Mesodermal cell (in vitro differentiated cells): ENCODE measurements around the gene IRX6.

ENCODE experiments used
- H3K27ac ChIP-seq: 2 replicates; pipeline ENCODE4 v1.7.0; 2013; ENCODE audit warnings: mild to moderate bottlenecking, low read depth, low read length, moderate library complexity; ENCODE audit not compliant: severe bottlenecking
- H3K36me3 ChIP-seq: 2 replicates; pipeline ENCODE4 v1.7.1; 2013; ENCODE audit warnings: mild to moderate bottlenecking, low read length, moderate library complexity; ENCODE audit not compliant: control insufficient read depth, insufficient read depth
- H3K4me1 ChIP-seq: one replicate; pipeline ENCODE4 v1.7.1; 2013; ENCODE audit warnings: mild to moderate bottlenecking, low read length; ENCODE audit not compliant: insufficient read depth, control insufficient read depth, poor library complexity, severe bottlenecking
- H3K4me3 ChIP-seq: 2 replicates; pipeline ENCODE4 v1.7.0; 2013; ENCODE audit warnings: low read length, control low read depth, mild to moderate bottlenecking; ENCODE audit not compliant: insufficient read depth, poor library complexity, severe bottlenecking; ENCODE audit errors: extremely low read depth
- H3K9me3 ChIP-seq: 2 replicates; pipeline ENCODE4 v1.7.1; 2013; ENCODE audit warnings: mild to moderate bottlenecking, low read length, moderate library complexity; ENCODE audit not compliant: control insufficient read depth
- WGBS, 2 experiments: methylation state at CpG; one replicate each; pipeline ENCODE4 v1.1.5; 2013; ENCODE audit warnings: missing lambda C conversion rate in 2 of 2; ENCODE audit not compliant: insufficient coverage in 2 of 2; 5-methylcytosine and 5-hydroxymethylcytosine counted together

The IRX6 gene

DNA sequence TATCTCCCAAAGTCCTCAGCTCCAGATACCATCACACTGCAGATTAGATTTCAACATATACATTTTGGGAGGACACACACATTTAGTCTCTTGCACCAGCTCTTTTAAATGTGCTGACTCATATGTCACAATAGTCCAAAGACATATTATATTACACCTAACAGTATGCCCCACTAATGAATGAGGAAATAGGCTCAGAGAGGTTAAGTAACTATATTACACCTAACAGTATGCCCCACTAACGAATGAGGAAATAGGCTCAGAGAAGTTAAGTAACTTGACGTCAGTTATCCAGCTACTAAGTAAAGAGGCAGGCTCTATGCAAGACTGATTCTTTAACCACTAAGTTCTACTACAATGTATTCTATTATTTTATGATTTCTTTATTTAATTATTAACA lies 9.7 kb downstream of the IRX6 start:
- Histone ChIP-seq H3K27ac (no peak overlapping the region), H3K36me3 (no peaks in the 10 kb centered on the region), H3K4me1 (peaks cover 17% of the 10 kb centered on the region), H3K9me3 (no peaks in the 10 kb centered on the region), H3K4me3 (no peak overlapping the region)
- no CpG with 5 or more reads among the region's 2 CpGs for WGBS, 2 experiments

GRCh38 chr16:55338646-55339045 lies 14.6 kb downstream of the IRX6 start:
- H3K9me3 ChIP-seq = no peaks in the 10 kb centered on the region
- 80 to 87% methylated on average over 5 of the region's 5 CpGs for WGBS, 2 experiments
- H3K36me3 ChIP-seq = no peaks in the 10 kb centered on the region
- H3K4me1 ChIP-seq = no peaks in the 10 kb centered on the region
- no peak overlapping the region for H3K27ac ChIP-seq
- H3K4me3 ChIP-seq = no peak overlapping the region

DNA sequence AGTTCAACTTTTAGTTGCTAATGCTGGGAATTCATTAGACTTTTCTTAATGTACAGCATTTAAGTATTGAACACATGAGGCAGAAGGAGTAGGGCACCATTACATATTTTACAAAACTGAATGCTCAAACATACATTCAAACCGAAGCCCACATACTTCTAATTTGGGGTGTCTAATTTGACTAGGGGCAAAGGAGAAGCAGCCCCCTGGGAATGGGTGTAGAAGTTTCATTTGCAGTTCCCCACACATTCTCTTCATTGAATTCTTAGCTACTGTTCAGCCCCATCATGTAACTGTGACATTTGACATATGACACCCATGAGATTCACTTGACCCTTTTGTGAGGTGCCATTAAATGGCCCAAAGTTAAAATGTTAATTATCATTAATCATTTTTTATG lies 16.4 kb downstream of the IRX6 start:
- Histone ChIP-seq H3K9me3 (no peaks in the 10 kb centered on the region), H3K4me1 (no peaks in the 10 kb centered on the region), H3K27ac (no peak overlapping the region), H3K4me3 (no peak overlapping the region), H3K36me3 (no peaks in the 10 kb centered on the region)
- WGBS, 2 experiments = 67% methylated on average over 1 of the region's 1 CpG; no CpG with 5 or more reads in 1 of the 2 experiments

- H3K27ac ChIP-seq = no peak overlapping the region
- WGBS, 2 experiments = 58 to 89% methylated on average over 2 to 3 of the region's 4 CpGs
- H3K4me3 ChIP-seq = no peak overlapping the region
- H3K4me1 ChIP-seq = no peaks in the 10 kb centered on the region
- no peaks in the 10 kb centered on the region for H3K9me3 ChIP-seq
- no peaks in the 10 kb centered on the region for H3K36me3 ChIP-seq
These were observed 17.7 kb downstream of the IRX6 start for GRCh38 chr16:55341681-55342080.

GRCh38 chr16:55346475-55346874 lies 22.5 kb downstream of the IRX6 start:
- no peaks in the 10 kb centered on the region for H3K9me3 ChIP-seq
- H3K27ac ChIP-seq = no peak overlapping the region
- no peaks in the 10 kb centered on the region for H3K36me3 ChIP-seq
- H3K4me3 ChIP-seq = no peak overlapping the region
- WGBS, 2 experiments = 93 to 98% methylated on average over 3 to 5 of the region's 6 CpGs
- no peaks in the 10 kb centered on the region for H3K4me1 ChIP-seq

DNA sequence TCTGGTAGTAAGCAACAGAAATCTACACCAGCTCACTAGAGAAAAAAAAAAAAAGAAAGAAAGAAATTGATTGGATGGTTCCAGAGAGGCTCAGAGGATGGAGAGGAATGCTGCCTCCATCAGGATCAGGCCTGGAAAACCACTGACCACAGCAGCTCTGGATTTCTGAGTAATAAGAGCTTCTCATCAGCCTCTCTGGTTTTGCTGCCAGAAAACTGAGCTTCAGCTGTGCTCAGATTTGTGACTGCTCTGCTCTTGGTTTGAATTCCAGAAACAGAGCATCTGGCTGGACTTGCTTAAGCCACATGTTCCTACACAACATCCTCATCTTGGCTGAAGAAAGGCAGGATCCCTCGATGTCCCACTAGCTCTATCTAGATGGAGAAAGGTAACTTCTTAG lies 25.9 kb downstream of the IRX6 start:
- H3K27ac ChIP-seq = no peak overlapping the region
- 100% methylated on average over 1 of the region's 1 CpG; no CpG with 5 or more reads in 1 of the 2 experiments for WGBS, 2 experiments
- H3K4me3 ChIP-seq = no peak overlapping the region
- H3K36me3 ChIP-seq = no peaks in the 10 kb centered on the region
- no peaks in the 10 kb centered on the region for H3K9me3 ChIP-seq
- no peaks in the 10 kb centered on the region for H3K4me1 ChIP-seq

DNA sequence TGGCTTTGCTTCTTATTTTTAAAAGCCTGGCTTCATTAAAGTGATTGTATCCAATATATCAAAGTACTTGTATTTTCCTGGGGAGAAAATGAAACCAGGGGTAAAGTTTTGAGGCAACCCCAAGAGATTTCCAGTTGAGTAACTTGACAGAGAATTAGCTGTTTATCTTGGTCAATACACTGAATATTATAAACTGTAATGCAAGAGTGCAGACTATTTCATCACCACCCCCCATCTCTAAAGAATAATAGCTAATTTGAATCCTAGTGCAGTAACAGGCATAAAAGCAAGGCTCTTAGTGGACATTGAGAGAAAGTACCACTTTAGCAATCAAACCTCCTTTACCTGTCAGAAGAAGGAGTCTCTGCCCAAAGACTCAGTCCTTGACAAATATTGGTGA lies 27.0 kb downstream of the IRX6 start:
- no peaks in the 10 kb centered on the region for H3K9me3 ChIP-seq
- H3K4me1 ChIP-seq = no peaks in the 10 kb centered on the region
- no peak overlapping the region for H3K27ac ChIP-seq
- no peak overlapping the region for H3K4me3 ChIP-seq
- H3K36me3 ChIP-seq = no peaks in the 10 kb centered on the region

- H3K9me3 ChIP-seq = no peaks in the 10 kb centered on the region
- no peaks in the 10 kb centered on the region for H3K36me3 ChIP-seq
- WGBS, 2 experiments = 80 to 100% methylated on average over 1 of the region's 3 CpGs
- no peak overlapping the region for H3K4me3 ChIP-seq
- H3K4me1 ChIP-seq = no peaks in the 10 kb centered on the region
- no peak overlapping the region for H3K27ac ChIP-seq
These were observed 27.9 kb downstream of the IRX6 start for GRCh38 chr16:55351936-55352335.

DNA sequence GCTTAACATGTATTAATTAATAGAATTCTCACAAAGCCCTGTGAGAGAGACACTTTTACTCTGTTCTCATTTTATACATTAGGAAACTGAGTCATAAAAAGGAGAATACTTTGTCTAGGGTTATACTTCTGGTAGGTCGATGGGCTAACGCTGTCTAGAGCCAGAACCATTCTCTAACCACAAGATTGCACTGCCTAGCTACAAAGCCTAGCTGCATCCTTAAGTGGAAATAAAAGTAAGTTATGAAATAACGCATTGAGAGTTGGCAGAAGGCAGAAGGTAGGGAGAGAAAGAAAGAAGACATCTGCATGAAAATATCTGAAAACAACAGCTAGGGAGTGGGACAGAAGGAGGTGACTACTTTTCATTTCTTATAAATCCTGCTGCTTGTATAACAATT lies 33.2 kb downstream of the IRX6 start:
- no peak overlapping the region for H3K4me3 ChIP-seq
- H3K9me3 ChIP-seq = no peaks in the 10 kb centered on the region
- WGBS, 2 experiments = no CpG with 5 or more reads among the region's 3 CpGs
- H3K36me3 ChIP-seq = no peaks in the 10 kb centered on the region
- no peaks in the 10 kb centered on the region for H3K4me1 ChIP-seq
- H3K27ac ChIP-seq = no peak overlapping the region

DNA sequence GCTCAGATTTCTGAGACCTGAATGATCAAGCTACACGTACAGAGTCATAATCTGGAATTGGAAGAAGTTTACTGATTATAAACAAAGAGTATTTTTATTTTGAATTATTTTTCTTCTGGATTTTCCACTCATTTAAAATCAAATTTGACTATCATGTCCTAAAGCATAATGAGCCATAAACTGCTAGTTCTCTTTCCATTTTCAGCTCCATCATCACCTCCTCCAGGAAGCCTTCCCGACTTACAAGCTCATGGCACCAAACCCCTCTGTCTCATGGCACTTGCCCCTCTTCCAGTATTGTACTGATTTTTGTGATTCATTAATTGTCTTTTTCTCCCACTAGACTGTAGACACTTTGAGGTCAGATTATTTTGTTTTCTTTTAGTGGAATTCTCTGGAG lies 35.9 kb downstream of the IRX6 start:
- Histone ChIP-seq H3K4me3 (no peak overlapping the region), H3K36me3 (no peaks in the 10 kb centered on the region), H3K9me3 (no peaks in the 10 kb centered on the region), H3K27ac (no peak overlapping the region), H3K4me1 (no peaks in the 10 kb centered on the region)
- WGBS, 2 experiments = 100% methylated on average over 1 of the region's 2 CpGs; no CpG with 5 or more reads in 1 of the 2 experiments

GRCh38 chr16:55364811-55365210 lies 40.8 kb downstream of the IRX6 start:
- H3K4me3 ChIP-seq = no peak overlapping the region
- H3K36me3 ChIP-seq = no peaks in the 10 kb centered on the region
- no peaks in the 10 kb centered on the region for H3K4me1 ChIP-seq
- WGBS, 2 experiments = 70 to 83% methylated on average over 4 to 5 of the region's 5 CpGs
- no peak overlapping the region for H3K27ac ChIP-seq
- H3K9me3 ChIP-seq = no peaks in the 10 kb centered on the region
